ENCODE results near the gene AGBL1.

- TF ChIP-seq CTCF (IDR thresholded peaks at IDR 0.05; ENCODE audit: low read depth, low read length, missing input control), result no peak
- TF ChIP-seq TAF1 (conservative IDR thresholded peaks at IDR 0.05), result no peak
- no peak for TF ChIP-seq FOXA1 (IDR thresholded peaks at IDR 0.05)
- TF ChIP-seq JUND (IDR thresholded peaks at IDR 0.05), result no peak
- no peak for TF ChIP-seq YY1 (IDR thresholded peaks at IDR 0.05)
- no peak for TF ChIP-seq ZBTB33 (IDR thresholded peaks at IDR 0.05)
- no peak for TF ChIP-seq REST (IDR thresholded peaks at IDR 0.05)
- TF ChIP-seq SP1 (IDR thresholded peaks at IDR 0.05), result no peak
- TF ChIP-seq MAX (IDR thresholded peaks at IDR 0.05), result no peak
- no peak for TF ChIP-seq ATF3 (IDR thresholded peaks at IDR 0.05)
- no peak for TF ChIP-seq HNF4G (IDR thresholded peaks at IDR 0.05)
These were observed 19.0 kb upstream of the AGBL1 start for GRCh38 chr15:86060674-86061073.
